Panc1 (cell line): ENCODE measurements around the gene ROBO1.

Source experiments
- CTCF ChIP-seq: fragments of 450-650 bp; IDR thresholded peaks from 2 replicates; pipeline ENCODE4 v1.5.1; 2017; ENCODE audit warnings: mild to moderate bottlenecking
- POLR2AphosphoS5 ChIP-seq: IDR thresholded peaks from 2 replicates; pipeline ENCODE4 v1.6.1; 2012; ENCODE audit warnings: mild to moderate bottlenecking, low read depth, low read length, moderate library complexity

DNA sequence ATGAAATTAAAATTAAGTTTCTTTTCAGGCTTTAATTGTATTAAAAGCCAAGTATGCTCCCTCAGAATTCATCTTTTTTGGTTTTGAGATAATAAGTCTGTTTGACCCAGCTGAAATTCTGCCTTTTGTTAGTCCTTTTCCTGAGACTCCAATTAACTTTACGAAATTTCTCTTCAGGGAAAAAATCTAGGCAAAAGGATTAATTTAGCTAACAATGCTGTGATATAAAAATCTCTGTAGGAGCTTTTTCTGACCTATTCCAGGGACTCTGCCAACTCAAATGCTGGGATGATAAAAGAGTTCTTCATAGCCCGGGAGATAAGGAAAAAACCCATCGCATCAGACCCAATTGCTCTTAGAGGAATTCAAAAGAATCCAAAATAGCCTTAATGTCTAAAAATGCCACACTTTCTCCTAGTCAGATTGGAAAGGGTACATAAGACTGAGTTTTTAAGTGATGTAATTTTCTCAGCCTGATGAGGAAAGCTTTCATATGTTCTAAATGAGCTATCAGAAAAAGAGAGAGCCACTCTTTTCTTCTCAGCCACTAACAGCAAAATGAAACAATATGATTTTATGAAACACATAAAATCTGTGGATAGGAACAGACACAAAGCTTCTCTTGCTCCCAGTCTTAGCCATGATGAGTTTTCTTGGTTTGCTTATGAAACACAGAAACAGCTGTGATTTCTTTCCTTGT, 405.1 kb downstream of the ROBO1 start:
- TF ChIP-seq POLR2AphosphoS5 (no peak), CTCF (no peak)
